HG03025 (cell line): ENCODE data around the gene C14orf39.
"Not testable (repeated sequence)": the region's sequence is repeated elsewhere in the genome, so short reads cannot be mapped to it uniquely, and the experiment has no call there.

ENCODE experiments used
- ATAC-seq: cut with Tn5 transposase; IDR thresholded peaks from one replicate; pipeline ENCODE4 v1.9.1; 2021; ENCODE audit warnings: mild to moderate bottlenecking, moderate library complexity; ENCODE audit not compliant: unreplicated experiment, low FRiP score

The C14orf39 gene

GRCh38 chr14:60502541-60502940 lies 16.7 kb upstream of the C14orf39 start:
- no peak for ATAC-seq

DNA sequence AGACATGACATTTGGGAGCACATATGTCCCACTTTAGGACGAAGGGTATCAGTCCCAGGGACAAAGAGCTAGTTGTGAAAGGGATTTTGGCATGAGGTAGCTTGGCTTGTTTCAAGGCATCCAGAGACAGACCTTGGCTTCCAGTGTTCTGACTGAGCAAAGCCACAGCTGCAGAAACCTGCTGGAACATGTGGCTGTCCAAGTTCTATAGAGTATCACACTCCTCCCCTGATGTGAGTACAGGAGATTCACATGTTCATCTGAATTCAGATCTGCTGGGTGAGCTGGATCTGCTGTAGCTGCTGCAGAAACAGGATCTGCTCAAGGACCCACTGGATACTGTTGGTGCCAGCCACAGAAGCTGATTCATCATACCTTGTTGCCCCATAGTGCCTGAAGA lies 10.1 kb upstream of the C14orf39 start:
- ATAC-seq: no peak

- no peak for ATAC-seq
These were observed 4.4 kb upstream of the C14orf39 start for GRCh38 chr14:60490270-60490669.

DNA sequence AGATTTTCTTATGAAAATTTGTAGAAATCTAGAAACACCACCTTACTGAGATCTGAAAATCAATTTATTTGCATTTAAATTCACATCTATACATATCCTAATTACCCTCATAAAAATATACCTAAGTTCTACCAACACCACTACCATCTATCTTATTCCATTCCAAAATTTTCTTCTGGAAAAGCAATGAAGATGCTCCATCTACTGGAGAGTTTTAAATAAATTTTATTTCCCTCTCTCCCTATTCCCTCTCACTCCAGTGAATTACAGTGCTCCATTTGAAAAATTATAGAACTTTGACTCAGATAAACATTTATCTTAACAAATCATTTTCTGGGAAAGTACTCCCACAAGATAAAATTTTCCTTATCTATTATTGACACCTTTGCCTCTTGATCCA lies 2.3 kb upstream of the C14orf39 start:
- ATAC-seq: no peak

DNA sequence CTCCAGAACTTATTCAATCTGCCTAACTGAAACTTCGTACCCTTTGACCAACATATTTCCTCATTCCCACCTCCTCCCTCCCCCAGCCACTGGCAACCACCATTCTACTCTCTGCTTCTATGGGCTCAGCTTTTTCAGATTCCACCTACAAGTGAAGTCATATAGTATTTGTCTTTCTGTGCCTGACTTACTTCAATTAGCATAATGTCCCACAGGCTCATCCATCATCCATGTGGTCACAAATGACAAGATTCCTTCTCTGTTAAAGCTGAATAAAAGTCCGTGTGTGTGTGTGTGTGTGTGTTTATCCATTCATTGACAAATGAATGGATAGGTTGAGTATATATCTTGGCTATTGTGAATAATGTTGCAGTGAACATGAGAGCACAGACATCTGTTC lies 1.3 kb upstream of the C14orf39 start:
- ATAC-seq: no peak

DNA sequence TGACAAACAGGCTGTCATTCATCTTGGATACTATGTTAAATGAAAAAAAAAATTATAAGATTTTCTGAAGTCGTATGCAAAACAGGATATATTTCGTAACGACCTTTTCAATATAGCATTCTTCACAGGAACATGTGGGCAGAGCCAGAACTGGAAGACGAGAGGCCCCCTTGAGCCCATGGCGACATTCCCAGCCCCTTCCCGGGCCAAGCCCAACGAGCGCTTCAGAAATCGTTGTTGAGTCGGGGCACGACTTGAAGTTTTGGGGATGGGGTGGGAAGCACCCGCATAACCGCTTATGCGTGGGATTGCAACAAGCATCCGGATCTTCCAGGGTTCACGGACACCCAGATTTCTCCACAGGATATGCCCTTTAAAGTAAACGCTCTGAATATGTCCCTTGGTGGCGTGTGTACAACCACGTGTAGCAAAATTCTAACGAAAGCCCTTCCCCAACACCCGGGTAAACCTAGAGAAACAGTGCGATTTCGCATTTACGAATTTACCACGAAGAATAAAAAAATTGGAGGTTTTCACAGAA lies 736 bp downstream of the C14orf39 start:
- no peak for ATAC-seq

DNA sequence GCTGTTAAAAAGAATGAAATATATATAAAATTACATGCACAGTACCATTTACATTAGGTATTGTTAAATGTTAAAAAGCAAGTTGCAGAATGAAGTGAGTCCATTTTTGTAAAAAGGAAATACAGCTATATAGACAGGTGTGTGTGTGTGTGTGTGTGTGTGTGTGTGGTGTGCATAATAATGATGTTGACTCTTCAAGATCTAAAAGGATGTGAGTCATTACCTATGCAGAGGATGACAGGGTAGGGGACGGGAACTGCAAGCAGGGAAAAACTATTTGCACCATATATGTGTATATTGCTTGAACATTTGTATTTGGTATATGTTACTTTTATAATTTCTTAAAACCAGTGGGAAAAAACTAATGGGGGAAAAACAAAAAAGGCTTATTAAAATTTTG lies 3.1 kb downstream of the C14orf39 start:
- no peak for ATAC-seq

DNA sequence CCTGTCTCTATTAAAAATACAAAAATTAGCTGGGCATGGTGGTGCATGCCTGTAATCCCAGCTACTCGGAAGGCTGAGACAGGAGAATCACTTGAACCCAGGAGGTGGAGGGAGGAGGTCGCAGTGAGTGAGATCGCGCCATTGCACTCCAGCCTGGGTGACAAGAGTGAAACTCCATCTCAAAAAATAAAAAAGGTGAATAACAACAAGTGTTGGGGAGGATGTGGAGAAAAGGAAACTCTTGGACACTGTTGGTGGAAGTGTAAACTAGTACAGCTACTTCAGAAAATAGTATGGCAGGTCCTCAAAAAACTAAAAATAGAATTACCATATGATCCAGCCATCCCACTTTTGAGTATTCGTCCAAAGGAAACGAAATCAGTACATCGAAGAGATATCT lies 5.6 kb downstream of the C14orf39 start:
- ATAC-seq: not testable (repeated sequence)

- no peak for ATAC-seq
These were observed 30.0 kb downstream of the C14orf39 start for GRCh38 chr14:60455875-60456274.

DNA sequence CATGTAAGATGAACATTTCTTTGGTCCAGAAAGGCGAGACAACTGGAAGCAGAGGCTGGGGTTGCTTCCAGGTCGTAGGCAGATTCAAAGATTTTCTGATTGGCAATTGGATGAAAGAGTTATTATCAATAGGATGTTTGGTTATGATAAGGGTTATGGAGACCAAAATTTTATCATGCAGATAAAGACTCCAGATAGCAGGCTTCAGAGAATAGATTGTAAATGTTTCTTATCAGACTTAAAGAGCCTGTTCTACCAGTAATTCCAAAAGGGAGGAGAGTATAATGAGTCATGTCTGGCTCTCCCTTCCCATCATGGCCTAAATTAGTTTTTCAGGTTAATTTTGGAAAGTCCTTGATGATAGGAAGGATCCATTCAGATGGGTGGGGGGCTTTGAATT lies 55.6 kb downstream of the C14orf39 start:
- no peak for ATAC-seq

DNA sequence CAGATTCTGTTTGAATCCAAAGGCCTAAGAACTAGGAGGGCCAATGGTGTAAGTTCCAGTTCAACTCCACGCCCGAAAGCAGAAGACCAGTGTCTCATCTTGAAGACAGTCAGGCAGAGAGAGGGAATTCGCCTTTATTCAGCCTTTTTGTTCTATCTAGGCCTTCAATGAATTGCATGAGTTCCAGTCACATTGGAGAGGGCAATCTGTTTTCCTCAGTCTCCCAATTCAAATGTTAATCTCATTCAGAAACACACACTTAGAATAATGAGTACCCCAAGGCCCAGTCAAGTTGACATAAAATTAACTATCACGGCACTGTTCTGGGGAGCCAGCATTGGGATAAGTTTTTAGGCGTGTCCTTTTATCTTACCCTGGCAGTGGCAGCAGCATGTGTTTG lies 65.8 kb downstream of the C14orf39 start:
- no peak for ATAC-seq

DNA sequence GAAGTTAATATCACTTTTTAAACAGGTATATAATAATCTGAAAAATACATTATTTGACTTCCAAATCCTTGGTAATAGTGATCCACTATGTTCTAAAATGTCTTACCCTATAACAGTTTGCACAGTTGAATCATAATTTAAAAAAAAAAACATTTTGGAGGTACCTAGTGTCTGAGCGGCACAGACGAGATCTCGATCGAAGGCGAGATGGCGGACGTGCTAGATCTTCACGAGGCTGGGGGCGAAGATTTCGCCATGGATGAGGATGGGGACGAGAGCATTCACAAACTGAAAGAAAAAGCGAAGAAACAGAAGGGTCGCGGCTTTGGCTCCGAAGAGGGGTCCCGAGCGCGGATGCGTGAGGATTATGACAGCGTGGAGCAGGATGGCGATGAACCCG lies 88.3 kb downstream of the C14orf39 start:
- ATAC-seq: not testable (repeated sequence)

DNA sequence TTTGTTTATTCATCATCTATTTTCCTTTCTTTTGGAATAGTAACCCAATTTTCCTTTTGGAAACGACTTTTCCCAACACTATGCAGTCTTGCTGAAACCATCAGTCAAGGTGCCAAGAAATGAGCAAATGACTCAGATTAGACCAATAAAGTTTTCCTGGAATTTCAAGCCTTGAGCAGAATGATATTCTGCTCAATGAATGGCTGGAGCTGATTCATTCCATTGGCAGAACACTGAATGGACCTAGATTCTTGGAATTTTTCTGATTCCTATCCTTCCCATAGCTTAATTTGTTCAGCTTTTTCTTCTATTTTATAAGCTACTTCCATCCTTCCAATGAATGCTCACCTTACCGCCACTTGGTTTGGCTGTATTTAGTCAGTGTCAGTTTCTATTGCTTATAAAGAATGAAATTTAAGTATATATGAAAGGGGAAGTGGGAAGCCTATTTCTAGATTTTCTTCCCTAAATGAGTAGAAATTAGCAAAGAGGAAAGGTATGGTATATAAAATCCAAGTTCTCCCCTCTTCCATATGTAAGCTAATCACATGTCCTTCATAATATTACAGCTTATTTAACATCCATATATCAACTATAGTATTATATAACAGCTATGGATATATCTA lies 89.0 kb downstream of the C14orf39 start:
- ATAC-seq: no peak
